H9 (cell line): ENCODE results near the gene RIMBP2. TPM values are rescaled to one million over a fixed set of nuclear protein-coding genes. Genes with fewer than 3 reads are reported as not detected.

Experiments used
- DNase-seq: peaks from one replicate; pipeline ENCODE4 v3.0.0-alpha.2; 2017
- H2AFZ ChIP-seq: one replicate; pipeline ENCODE4 v1.6.1; 2013; ENCODE audit warnings: mild to moderate bottlenecking, low read length, control low read depth, moderate library complexity
- H2AK5ac ChIP-seq: 2 replicates; pipeline ENCODE4 v1.6.1; 2013; ENCODE audit warnings: low read length, control low read depth, mixed read lengths; ENCODE audit not compliant: insufficient read length
- H2BK120ac ChIP-seq: one replicate; pipeline ENCODE4 v1.6.1; 2013; ENCODE audit warnings: low read depth, mild to moderate bottlenecking, low read length, control low read depth, inconsistent platforms; ENCODE audit not compliant: poor library complexity, severe bottlenecking
- H2BK12ac ChIP-seq: 2 replicates; pipeline ENCODE4 v1.6.1; 2013; ENCODE audit warnings: low read length, control low read depth, mixed read lengths, low read depth; ENCODE audit not compliant: insufficient read length
- H2BK15ac ChIP-seq: 2 replicates; pipeline ENCODE4 v1.6.1; 2013; ENCODE audit warnings: low read depth, low read length, control low read depth
- H2BK20ac ChIP-seq: one replicate; pipeline ENCODE4 v1.6.1; 2013; ENCODE audit warnings: low read depth, mild to moderate bottlenecking, low read length, control low read depth, inconsistent platforms; ENCODE audit not compliant: poor library complexity, severe bottlenecking
- H2BK5ac ChIP-seq: 2 replicates; pipeline ENCODE4 v1.6.1; 2013; ENCODE audit warnings: low read length, control low read depth, mixed read lengths; ENCODE audit not compliant: insufficient read length
- H3K14ac ChIP-seq: 2 replicates; pipeline ENCODE4 v1.6.1; 2013; ENCODE audit warnings: low read length, control low read depth; ENCODE audit not compliant: insufficient read depth
- H3K18ac ChIP-seq: 2 replicates; pipeline ENCODE4 v1.6.1; 2013; ENCODE audit warnings: low read depth, mild to moderate bottlenecking, mixed read lengths, low read length, control low read depth; ENCODE audit not compliant: insufficient read length
- H3K23ac ChIP-seq: 2 replicates; pipeline ENCODE4 v1.6.1; 2013; ENCODE audit warnings: low read length, control low read depth, mixed read lengths, low read depth; ENCODE audit not compliant: insufficient read length
- H3K23me2 ChIP-seq: 2 replicates; pipeline ENCODE4 v1.6.1; 2013; ENCODE audit warnings: low read depth, mild to moderate bottlenecking, mixed read lengths, low read length, control low read depth; ENCODE audit not compliant: insufficient read length, poor library complexity, severe bottlenecking
- H3K27ac ChIP-seq: 2 replicates; pipeline ENCODE4 v1.5.1; 2013; ENCODE audit warnings: low read length, control low read depth, mixed read lengths, low read depth; ENCODE audit not compliant: insufficient read length
- H3K27me3 ChIP-seq: 2 replicates; pipeline ENCODE4 v1.6.1; 2013; ENCODE audit warnings: low read length, control low read depth, inconsistent platforms; ENCODE audit not compliant: insufficient read depth
- H3K4ac ChIP-seq: 2 replicates; pipeline ENCODE4 v1.6.1; 2013; ENCODE audit warnings: low read depth, mild to moderate bottlenecking, control low read depth, inconsistent platforms, low read length, moderate library complexity
- H3K4me1 ChIP-seq: 2 replicates; pipeline ENCODE4 v1.6.1; 2013; ENCODE audit warnings: low read length, control low read depth, inconsistent platforms; ENCODE audit not compliant: insufficient read depth
- H3K4me2 ChIP-seq: 2 replicates; pipeline ENCODE4 v1.6.1; 2013; ENCODE audit warnings: low read length, control low read depth, mixed read lengths; ENCODE audit not compliant: insufficient read length, insufficient read depth
- H3K56ac ChIP-seq: 2 replicates; pipeline ENCODE4 v1.6.1; 2013; ENCODE audit warnings: low read depth, mild to moderate bottlenecking, mixed read lengths, low read length, control low read depth; ENCODE audit not compliant: insufficient read length
- H3K79me1 ChIP-seq: 2 replicates; pipeline ENCODE4 v1.6.1; 2013; ENCODE audit warnings: low read depth, mild to moderate bottlenecking, moderate library complexity, low read length, control low read depth, inconsistent platforms; ENCODE audit not compliant: insufficient read depth, poor library complexity, severe bottlenecking
- H3K79me2 ChIP-seq: 2 replicates; pipeline ENCODE4 v1.6.1; 2013; ENCODE audit warnings: low read length, control low read depth, inconsistent platforms; ENCODE audit not compliant: insufficient read depth
- H3K9ac ChIP-seq: 2 replicates; pipeline ENCODE4 v1.6.1; 2013; ENCODE audit warnings: low read length, control low read depth, mixed read lengths; ENCODE audit not compliant: insufficient read length; ENCODE audit errors: extremely low read depth
- H3K9me3 ChIP-seq: one replicate; pipeline ENCODE4 v1.6.1; 2013; ENCODE audit warnings: low read depth, low read length, inconsistent platforms; ENCODE audit not compliant: control insufficient read depth
- H3T11ph ChIP-seq: one replicate; pipeline ENCODE4 v1.6.1; 2013; ENCODE audit warnings: mild to moderate bottlenecking, low read length, control low read depth, inconsistent platforms
- H4K20me1 ChIP-seq: one replicate; pipeline ENCODE4 v1.6.1; 2013; ENCODE audit not compliant: control insufficient read depth, insufficient read length, insufficient read depth
- H4K5ac ChIP-seq: 2 replicates; pipeline ENCODE4 v1.6.1; 2013; ENCODE audit warnings: low read depth, mild to moderate bottlenecking, mixed read lengths, low read length, control low read depth; ENCODE audit not compliant: insufficient read length
- H4K8ac ChIP-seq: replicated peaks from 2 replicates; pipeline ENCODE4 v1.6.1; 2013; ENCODE audit warnings: low read length, control low read depth, mixed read lengths, low read depth; ENCODE audit not compliant: insufficient read length
- H4K91ac ChIP-seq: 2 replicates; pipeline ENCODE4 v1.6.1; 2013; ENCODE audit warnings: low read depth, mild to moderate bottlenecking, moderate library complexity, mixed read lengths, low read length, control low read depth; ENCODE audit not compliant: insufficient read length
- H3K27ac Mint-ChIP-seq, 3 experiments: 2 replicates in 2 of 3; 3 replicates in 1 of 3; pipeline ENCODE4 v1.8.0; 2020 to 2021; ENCODE audit warnings: mixed read lengths in 3 of 3, mild to moderate bottlenecking in 1 of 3, moderate library complexity in 1 of 3
- H3K27me3 Mint-ChIP-seq: 2 replicates; pipeline ENCODE4 v1.8.0; 2021; ENCODE audit warnings: low read depth, mild to moderate bottlenecking, moderate library complexity, mixed read lengths
- H3K36me3 Mint-ChIP-seq, 3 experiments: 2 replicates in 2 of 3; 3 replicates in 1 of 3; pipeline ENCODE4 v1.8.0; 2020 to 2021; ENCODE audit warnings: low read depth in 3 of 3, mixed read lengths in 3 of 3; ENCODE audit not compliant: insufficient read depth in 1 of 3
- H3K4me1 Mint-ChIP-seq, 2 experiments: 2 replicates each; pipeline ENCODE4 v1.8.0; 2020; ENCODE audit warnings: mixed read lengths in 2 of 2
- H3K4me3 Mint-ChIP-seq, 2 experiments: 2 replicates in 1 of 2; 3 replicates in 1 of 2; pipeline ENCODE4 v1.8.0; 2020 to 2021; ENCODE audit warnings: mild to moderate bottlenecking in 2 of 2, mixed read lengths in 2 of 2, moderate library complexity in 1 of 2
- H3K9me3 Mint-ChIP-seq, 2 experiments: 2 replicates in 1 of 2; 3 replicates in 1 of 2; pipeline ENCODE4 v1.8.0; 2020; ENCODE audit warnings: mild to moderate bottlenecking in 2 of 2, mixed read lengths in 2 of 2, moderate library complexity in 1 of 2
- WGBS: extraction: QIAGEN DNeasy Blood & Tissue Kit; methylation state at CpG from one replicate; pipeline ENCODE4 v1.1.7; 2013; ENCODE audit warnings: missing lambda C conversion rate, low lambda C conversion rate, mixed read lengths; ENCODE audit not compliant: insufficient read length; ENCODE audit errors: extremely low coverage; 5-methylcytosine and 5-hydroxymethylcytosine counted together
- total RNA-seq: library from RNA; stranded (reverse); gene quantifications from 2 replicates; pipeline ENCODE4 v1.2.1, GENCODE V29; 2021
- TF ChIP-seq, protein P1 (sequence below): fragments of 200-600 bp; sonication (generic); conservative IDR thresholded peaks from 3 replicates; pipeline ENCODE4 v1.8.0; 2021; ENCODE audit warnings: antibody characterized with exemption, mild to moderate bottlenecking

Gene RIMBP2
- total RNA-seq, 1 experiment from 2014 or later: 0.70 TPM

DNA sequence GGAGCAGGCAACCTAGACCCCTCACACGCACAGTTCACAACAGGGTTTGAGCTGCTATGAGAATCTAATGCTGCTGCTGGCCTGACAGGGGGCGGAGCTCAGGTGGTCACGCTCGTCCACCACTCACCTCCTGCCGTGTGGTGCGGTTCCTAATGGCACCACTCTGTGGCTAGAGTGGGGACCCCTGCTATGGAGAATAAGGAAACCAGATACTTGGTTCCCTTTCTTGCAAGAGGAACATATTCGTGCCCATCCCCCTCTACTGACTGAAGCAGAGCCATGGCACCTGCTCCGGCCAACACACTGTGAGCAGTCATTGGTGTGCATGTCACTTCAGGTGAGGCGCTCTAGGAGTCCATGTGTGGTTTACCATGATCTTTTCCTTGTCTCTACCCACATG is 30.4 kb upstream of the RIMBP2 start:
- Histone ChIP-seq H2BK5ac (no peak overlapping the region), H3K79me2 (no peaks in the 10 kb centered on the region), H2BK15ac (no peak overlapping the region), H2BK120ac (no peak overlapping the region), H3K4ac (no peak overlapping the region), H3K18ac (no peak overlapping the region), H3K27ac (no peak overlapping the region), H3K79me1 (no peaks in the 10 kb centered on the region), H3T11ph (no peak overlapping the region), H3K27me3 (no peaks in the 10 kb centered on the region), H3K9ac (no peak overlapping the region), H3K23ac (no peak overlapping the region), H3K9me3 (no peaks in the 10 kb centered on the region), H3K56ac (no peak overlapping the region), H4K5ac (no peak overlapping the region), H4K20me1 (no peaks in the 10 kb centered on the region), H3K4me1 (0 out of 2 replicates have a peak, but pooled peaks cover 4% of the 10 kb centered on the region), H4K8ac (no peak overlapping the region), H2AK5ac (no peak overlapping the region), H3K23me2 (no peaks in the 10 kb centered on the region), H3K4me2 (no peak overlapping the region), H2BK12ac (no peak overlapping the region), H2AFZ (no peak overlapping the region), H3K14ac (no peak overlapping the region), H4K91ac (no peak overlapping the region), H2BK20ac (no peak overlapping the region)
- Mint-ChIP-seq H3K9me3 (no peaks in the 10 kb centered on the region), H3K27ac (no peak overlapping the region; a peak in 1 of 7 replicates), H3K36me3 (no peaks in the 10 kb centered on the region), H3K27me3 (peaks cover 12% of the 10 kb centered on the region), H3K4me1 (peaks cover 0 to 3% of the 10 kb centered on the region in 2 experiments; a peak in 1 of 4 replicates), H3K4me3 (no peak overlapping the region)
- TF ChIP-seq, protein P1, sequence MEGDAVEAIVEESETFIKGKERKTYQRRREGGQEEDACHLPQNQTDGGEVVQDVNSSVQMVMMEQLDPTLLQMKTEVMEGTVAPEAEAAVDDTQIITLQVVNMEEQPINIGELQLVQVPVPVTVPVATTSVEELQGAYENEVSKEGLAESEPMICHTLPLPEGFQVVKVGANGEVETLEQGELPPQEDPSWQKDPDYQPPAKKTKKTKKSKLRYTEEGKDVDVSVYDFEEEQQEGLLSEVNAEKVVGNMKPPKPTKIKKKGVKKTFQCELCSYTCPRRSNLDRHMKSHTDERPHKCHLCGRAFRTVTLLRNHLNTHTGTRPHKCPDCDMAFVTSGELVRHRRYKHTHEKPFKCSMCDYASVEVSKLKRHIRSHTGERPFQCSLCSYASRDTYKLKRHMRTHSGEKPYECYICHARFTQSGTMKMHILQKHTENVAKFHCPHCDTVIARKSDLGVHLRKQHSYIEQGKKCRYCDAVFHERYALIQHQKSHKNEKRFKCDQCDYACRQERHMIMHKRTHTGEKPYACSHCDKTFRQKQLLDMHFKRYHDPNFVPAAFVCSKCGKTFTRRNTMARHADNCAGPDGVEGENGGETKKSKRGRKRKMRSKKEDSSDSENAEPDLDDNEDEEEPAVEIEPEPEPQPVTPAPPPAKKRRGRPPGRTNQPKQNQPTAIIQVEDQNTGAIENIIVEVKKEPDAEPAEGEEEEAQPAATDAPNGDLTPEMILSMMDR: no peak
- WGBS: no CpG with 5 or more reads among the region's 9 CpGs
- DNase-seq: no peak
